MCF 10A (cell line): ENCODE results near the gene TRIM67. TPM values are rescaled to one million over a fixed set of nuclear protein-coding genes. Genes with fewer than 3 reads are reported as not detected.

Source experiments
- BruUV-seq: library from RNA; stranded (reverse); fragments of 400-500 nt; replicated peaks from 2 replicates; lab custom pipeline; 2021; lab: Mats Ljungman, UMichigan
- CTCF ChIA-PET: fragments of 300-600 bp; sonication (Branson Sonifier 250); formaldehyde crosslinking; extraction: SDS; loops from one replicate; lab custom pipeline; 2021; ENCODE audit warnings: antibody characterized with exemption, inconsistent platforms; lab: Yijun Ruan, JAX
- POLR2A ChIA-PET: fragments of 300-600, 350-650 bp; sonication (Branson Sonifier 250); formaldehyde crosslinking; extraction: SDS; loops from one replicate; lab custom pipeline; 2020; ENCODE audit warnings: antibody characterized with exemption, inconsistent platforms; lab: Yijun Ruan, JAX
- DNase-seq: peaks from one replicate; pipeline ENCODE4 v3.0.0-alpha.2; 2018; ENCODE audit not compliant: unreplicated experiment
- H3K27ac Mint-ChIP-seq: one replicate; pipeline ENCODE4 v1.8.0; 2022; ENCODE audit warnings: mild to moderate bottlenecking, low read depth, mixed read lengths; ENCODE audit not compliant: unreplicated experiment
- H3K27me3 Mint-ChIP-seq: one replicate; pipeline ENCODE4 v1.8.0; 2022; ENCODE audit warnings: mixed read lengths; ENCODE audit not compliant: insufficient read depth, unreplicated experiment
- H3K36me3 Mint-ChIP-seq: one replicate; pipeline ENCODE4 v1.8.0; 2022; ENCODE audit warnings: mild to moderate bottlenecking, moderate library complexity, mixed read lengths; ENCODE audit not compliant: insufficient read depth, unreplicated experiment
- H3K4me1 Mint-ChIP-seq: one replicate; pipeline ENCODE4 v1.8.0; 2022; ENCODE audit warnings: mixed read lengths; ENCODE audit not compliant: insufficient read depth, unreplicated experiment
- H3K4me3 Mint-ChIP-seq: one replicate; pipeline ENCODE4 v1.8.0; 2022; ENCODE audit warnings: mild to moderate bottlenecking, moderate library complexity, mixed read lengths; ENCODE audit not compliant: unreplicated experiment
- H3K9me3 Mint-ChIP-seq: one replicate; pipeline ENCODE4 v1.8.0; 2022; ENCODE audit warnings: mixed read lengths; ENCODE audit not compliant: unreplicated experiment
- CTCF ChIP-seq: fragments of 200-600 bp; IDR thresholded peaks from one replicate; pipeline ENCODE4 v1.8.0; 2022; ENCODE audit warnings: antibody characterized with exemption, mild to moderate bottlenecking; ENCODE audit not compliant: unreplicated experiment
- intact Hi-C: fragments of 100-400 bp; cut with micrococcal nuclease; formaldehyde crosslinking; loops from 2 replicates; pipeline ENCODE4 v1.14.1; 2022
- total RNA-seq: library from RNA; stranded (reverse); gene quantifications from 2 replicates; pipeline ENCODE4 v1.2.3, GENCODE V29; 2022

The TRIM67 gene
- total RNA-seq, 1 experiment from 2014 or later, result not detected

GRCh38 chr1:231233735-231234417 is 72.0 kb downstream of the TRIM67 start:
- no TSS peak for BruUV-seq
- Mint-ChIP-seq H3K4me3 (no peak overlapping the region), H3K36me3 (peaks cover 59% of the 10 kb centered on the region), H3K9me3 (no peaks in the 10 kb centered on the region), H3K27ac (no peak overlapping the region), H3K4me1 (peaks cover 16% of the 10 kb centered on the region), H3K27me3 (no peaks in the 10 kb centered on the region)
- CTCF ChIA-PET, result interaction anchor here (0.6 to 1.6 kb wide), 5 partner anchors 17 to 1598 kb away, joined by 3 to 4 read pairs (median 3); no protein-coding TSS in a partner anchor
- POLR2A ChIA-PET, result interaction anchor here (0.5 to 2.9 kb wide), 9 partner anchors 8 to 578 kb away, joined by 3 to 21 read pairs (median 3); partner anchors contain the start of gene GNPAT
- intact Hi-C loops, result no loop called here
- DNase-seq, result no peak
- TF ChIP-seq CTCF, result no peak

- POLR2A ChIA-PET, result interaction anchor here (0.6 to 2.9 kb wide), 3 partner anchors 8 to 479 kb away, joined by 3 to 21 read pairs (median 3); partner anchors contain the start of gene GNPAT
- Mint-ChIP-seq H3K27me3 (no peaks in the 10 kb centered on the region), H3K36me3 (peaks cover 65% of the 10 kb centered on the region), H3K27ac (no peak overlapping the region), H3K4me1 (peaks cover 22% of the 10 kb centered on the region), H3K4me3 (no peak overlapping the region), H3K9me3 (no peaks in the 10 kb centered on the region)
- TF ChIP-seq CTCF, result no peak
- DNase-seq, result no peak
- no TSS peak for BruUV-seq
- intact Hi-C loops, result no loop called here
- CTCF ChIA-PET, result interaction anchor here (0.6 to 1.6 kb wide), 5 partner anchors 18 to 356 kb away, joined by 3 to 4 read pairs (median 3); no protein-coding TSS in a partner anchor
Measured at GRCh38 chr1:231234506-231234905, 72.6 kb downstream of the TRIM67 start.

- H3K36me3 Mint-ChIP-seq, result peaks cover 62% of the 10 kb centered on the region
- no TSS peak for BruUV-seq
- H3K27ac Mint-ChIP-seq, result no peak overlapping the region
- no peak overlapping the region for H3K4me3 Mint-ChIP-seq
- TF ChIP-seq CTCF, result no peak
- CTCF ChIA-PET, result interaction anchor here (0.6 kb wide), 1 partner anchor 507 kb away, joined by 5 read pairs; no protein-coding TSS in a partner anchor
- H3K4me1 Mint-ChIP-seq, result peaks cover 27% of the 10 kb centered on the region
- no peaks in the 10 kb centered on the region for H3K9me3 Mint-ChIP-seq
- DNase-seq, result no peak
- intact Hi-C loops, result no loop called here
- POLR2A ChIA-PET, result interaction anchor here (0.5 kb wide), 1 partner anchor 236 kb away, joined by 3 read pairs; no protein-coding TSS in a partner anchor
- no peaks in the 10 kb centered on the region for H3K27me3 Mint-ChIP-seq
Measured at GRCh38 chr1:231235526-231236207, 73.8 kb downstream of the TRIM67 start.

- ChIA-PET CTCF (no interaction called here), POLR2A (interaction anchor here (0.5 kb wide), 1 partner anchor 236 kb away, joined by 3 read pairs; no protein-coding TSS in a partner anchor)
- H3K36me3 Mint-ChIP-seq, result peaks cover 62% of the 10 kb centered on the region
- no peak overlapping the region for H3K4me3 Mint-ChIP-seq
- peaks cover 27% of the 10 kb centered on the region for H3K4me1 Mint-ChIP-seq
- no peak overlapping the region for H3K27ac Mint-ChIP-seq
- no peaks in the 10 kb centered on the region for H3K9me3 Mint-ChIP-seq
- TF ChIP-seq CTCF, result no peak
- H3K27me3 Mint-ChIP-seq, result no peaks in the 10 kb centered on the region
- DNase-seq, result no peak
- BruUV-seq, result no TSS peak
- intact Hi-C loops, result no loop called here
Measured at GRCh38 chr1:231236208-231236591, 74.3 kb downstream of the TRIM67 start.
